ENCODE data around the gene SPHKAP.
"Not testable (repeated sequence)": the region's sequence is repeated elsewhere in the genome, so short reads cannot be mapped to it uniquely, and the experiment has no call there.

Gene SPHKAP

GRCh38 chr2:228102949-228103348 lies 78.5 kb downstream of the SPHKAP start:
- DNase-seq, result no peak

- no peak for DNase-seq
Measured at GRCh38 chr2:228094377-228094921, 87.0 kb downstream of the SPHKAP start.

GRCh38 chr2:228092056-228092455 lies 89.4 kb downstream of the SPHKAP start:
- no peak for DNase-seq

- no peak for DNase-seq
Measured at GRCh38 chr2:228086561-228086960, 94.9 kb downstream of the SPHKAP start.

- no peak for DNase-seq
Measured at GRCh38 chr2:228084717-228085116, 96.8 kb downstream of the SPHKAP start.

GRCh38 chr2:228083131-228083530 lies 98.4 kb downstream of the SPHKAP start:
- no peak for DNase-seq

- no peak for DNase-seq
Measured at GRCh38 chr2:228082571-228082970, 98.9 kb downstream of the SPHKAP start.

- DNase-seq, result no peak
Measured at GRCh38 chr2:228079194-228079593, 102.3 kb downstream of the SPHKAP start.

- not testable (repeated sequence) for DNase-seq
Measured at GRCh38 chr2:228076695-228077094, 104.8 kb downstream of the SPHKAP start.

GRCh38 chr2:228072669-228073068 lies 108.8 kb downstream of the SPHKAP start:
- no peak for DNase-seq

GRCh38 chr2:228067309-228067708 lies 114.2 kb downstream of the SPHKAP start:
- no peak for DNase-seq

- DNase-seq, result no peak
Measured at GRCh38 chr2:228066126-228066798, 115.2 kb downstream of the SPHKAP start.

- no peak for DNase-seq
Measured at GRCh38 chr2:228065686-228066085, 115.8 kb downstream of the SPHKAP start.

- DNase-seq, result no peak
Measured at GRCh38 chr2:228064796-228065315, 116.6 kb downstream of the SPHKAP start.

GRCh38 chr2:228064024-228064423 lies 117.5 kb downstream of the SPHKAP start:
- DNase-seq, result no peak

GRCh38 chr2:228063558-228063957 lies 117.9 kb downstream of the SPHKAP start:
- no peak for DNase-seq

GRCh38 chr2:228059735-228060134 lies 121.8 kb downstream of the SPHKAP start:
- DNase-seq, result no peak

- DNase-seq, result no peak
Measured at GRCh38 chr2:228056293-228057097, 125.0 kb downstream of the SPHKAP start.

GRCh38 chr2:228048838-228049490 lies 132.5 kb downstream of the SPHKAP start:
- DNase-seq, result no peak

GRCh38 chr2:228040995-228041394 lies 140.5 kb downstream of the SPHKAP start:
- DNase-seq, result no peak

GRCh38 chr2:228039752-228040534 lies 141.5 kb downstream of the SPHKAP start:
- DNase-seq, result peak; percentile 10

- DNase-seq, result no peak
Measured at GRCh38 chr2:228038967-228039366, 142.5 kb downstream of the SPHKAP start.
